HG02623 (cell line): ENCODE results near the gene HOXD9.

Experiments used
- ATAC-seq: cut with Tn5 transposase; IDR thresholded peaks from one replicate; pipeline ENCODE4 v1.9.1; 2021; ENCODE audit warnings: moderate library complexity; ENCODE audit not compliant: unreplicated experiment

HOXD9 gene

GRCh38 chr2:176151442-176152287 is 29.1 kb downstream of the HOXD9 start, which contains the start of gene HOXD4:
Gene HOXD4 (plus strand): TSS chr2:176151550. CDS start chr2:176151634, 84 bp downstream.
- no peak for ATAC-seq

GRCh38 chr2:176152350-176153181 is 30.0 kb downstream of the HOXD9 start:
- ATAC-seq: no peak

GRCh38 chr2:176154576-176155252 is 32.2 kb downstream of the HOXD9 start:
- ATAC-seq: no peak

GRCh38 chr2:176155356-176156044 is 33.0 kb downstream of the HOXD9 start:
- ATAC-seq: no peak

- no peak for ATAC-seq
Measured at GRCh38 chr2:176156301-176156806, 33.8 kb downstream of the HOXD9 start.

- ATAC-seq: no peak
Measured at GRCh38 chr2:176156807-176157498, 34.4 kb downstream of the HOXD9 start, which contains the start of gene HOXD3. Gene HOXD3 (plus strand): TSS chr2:176157307. CDS start chr2:176169115, 11,808 bp downstream.

GRCh38 chr2:176157499-176158185 is 35.1 kb downstream of the HOXD9 start:
- no peak for ATAC-seq

GRCh38 chr2:176158186-176158591 is 35.7 kb downstream of the HOXD9 start:
- no peak for ATAC-seq

- ATAC-seq: no peak
Measured at GRCh38 chr2:176158855-176159662, 36.5 kb downstream of the HOXD9 start.

GRCh38 chr2:176159663-176160250 is 37.2 kb downstream of the HOXD9 start:
- ATAC-seq: no peak

GRCh38 chr2:176160251-176160985 is 37.9 kb downstream of the HOXD9 start:
- ATAC-seq: no peak

- ATAC-seq: no peak
Measured at GRCh38 chr2:176160986-176161824, 38.7 kb downstream of the HOXD9 start.

- no peak for ATAC-seq
Measured at GRCh38 chr2:176161825-176162626, 39.5 kb downstream of the HOXD9 start.

- no peak for ATAC-seq
Measured at GRCh38 chr2:176162911-176163671, 40.6 kb downstream of the HOXD9 start.

- no peak for ATAC-seq
Measured at GRCh38 chr2:176163672-176164056, 41.1 kb downstream of the HOXD9 start.
